Dendritic cell treated with granulocyte-macrophage colony-stimulating factor and Interleukin-4, amounts not matched to agents 40 ng/mL and 50 ng/mL, for 4 days (primary cell): ENCODE measurements around the gene STMN3.
"Not testable (repeated sequence)": the region's sequence is repeated elsewhere in the genome, so short reads cannot be mapped to it uniquely, and the experiment has no call there.

ENCODE experiments used
- H3K27ac Mint-ChIP-seq: one replicate; pipeline ENCODE4 v1.8.0; 2022; ENCODE audit warnings: mild to moderate bottlenecking, mixed read lengths
- H3K27me3 Mint-ChIP-seq: one replicate; pipeline ENCODE4 v1.8.0; 2022; ENCODE audit warnings: mild to moderate bottlenecking, mixed read lengths
- H3K36me3 Mint-ChIP-seq: one replicate; pipeline ENCODE4 v1.8.0; 2022; ENCODE audit warnings: low read depth, mixed read lengths
- H3K4me1 Mint-ChIP-seq: one replicate; pipeline ENCODE4 v1.8.0; 2022; ENCODE audit warnings: low read depth, mixed read lengths
- H3K4me3 Mint-ChIP-seq: one replicate; pipeline ENCODE4 v1.8.0; 2022; ENCODE audit warnings: mild to moderate bottlenecking, moderate library complexity, mixed read lengths
- H3K9me3 Mint-ChIP-seq: one replicate; pipeline ENCODE4 v1.8.0; 2022; ENCODE audit warnings: mixed read lengths
- intact Hi-C: fragments of 100-400 bp; cut with micrococcal nuclease; formaldehyde crosslinking; loops from one replicate; pipeline ENCODE4 v1.15.0; 2022

Gene STMN3

DNA sequence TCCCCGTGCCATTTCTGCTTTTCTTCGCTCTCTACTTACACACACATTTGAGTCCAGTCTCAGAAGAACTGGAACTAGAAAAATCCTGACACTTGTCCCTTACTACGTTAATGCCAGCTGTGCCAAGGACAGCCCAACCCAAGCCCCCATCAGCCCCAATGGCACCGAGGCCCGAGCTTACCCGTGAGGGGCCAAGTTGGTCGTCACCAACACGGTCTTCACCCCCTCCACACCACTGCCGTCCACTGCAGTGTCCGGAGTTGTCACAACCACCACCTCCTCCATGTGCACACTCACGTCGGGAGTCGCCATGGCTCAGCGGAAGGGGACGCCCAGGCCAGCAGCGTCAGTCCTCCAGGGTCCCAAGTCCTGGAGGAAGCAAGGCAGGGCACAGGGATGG is 34.1 kb downstream of the STMN3 start:
- intact Hi-C loops: no loop called here
- Mint-ChIP-seq H3K36me3 (peaks cover 70% of the 10 kb centered on the region), H3K4me1 (peaks cover 11% of the 10 kb centered on the region), H3K27me3 (no peaks in the 10 kb centered on the region), H3K27ac (no peak overlapping the region), H3K9me3 (peaks cover 8% of the 10 kb centered on the region), H3K4me3 (no peak overlapping the region)

DNA sequence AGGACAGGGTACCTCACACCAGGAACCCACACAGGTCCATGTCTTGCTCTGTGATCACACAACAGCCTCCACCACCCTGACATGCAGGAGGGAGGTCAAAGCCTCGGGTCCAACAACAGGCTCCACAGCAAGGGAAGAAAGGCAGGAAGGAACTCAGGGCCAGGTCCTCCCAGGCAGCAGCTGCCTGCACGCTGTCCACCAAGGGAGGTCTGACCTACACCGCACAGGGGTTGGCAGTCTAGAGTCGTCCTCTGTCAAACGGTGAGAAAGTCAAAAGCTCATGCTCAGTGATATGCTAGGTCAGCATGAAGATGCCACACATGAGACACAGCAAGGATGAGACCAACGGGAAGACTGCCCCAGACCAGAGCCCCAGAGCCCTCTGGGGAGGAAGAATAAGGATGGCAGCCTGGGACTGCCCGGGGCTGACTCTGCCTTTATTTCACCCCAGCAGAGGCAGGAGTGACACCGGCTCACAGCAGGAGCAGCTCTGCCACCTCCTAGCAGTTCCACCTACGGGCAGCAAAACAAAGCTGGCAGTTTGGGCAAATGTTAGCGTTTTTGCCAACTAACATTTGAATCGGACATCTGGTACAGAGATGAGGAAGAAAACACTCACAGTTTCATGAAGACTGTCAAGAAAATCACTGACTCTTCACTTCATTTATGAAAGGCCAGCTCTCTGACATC is 34.8 kb downstream of the STMN3 start:
- Mint-ChIP-seq H3K4me3 (no peak overlapping the region), H3K4me1 (peaks cover 16% of the 10 kb centered on the region), H3K9me3 (peaks cover 8% of the 10 kb centered on the region), H3K27me3 (no peaks in the 10 kb centered on the region), H3K27ac (no peak overlapping the region), H3K36me3 (peaks cover 77% of the 10 kb centered on the region)
- intact Hi-C loops: no loop called here

DNA sequence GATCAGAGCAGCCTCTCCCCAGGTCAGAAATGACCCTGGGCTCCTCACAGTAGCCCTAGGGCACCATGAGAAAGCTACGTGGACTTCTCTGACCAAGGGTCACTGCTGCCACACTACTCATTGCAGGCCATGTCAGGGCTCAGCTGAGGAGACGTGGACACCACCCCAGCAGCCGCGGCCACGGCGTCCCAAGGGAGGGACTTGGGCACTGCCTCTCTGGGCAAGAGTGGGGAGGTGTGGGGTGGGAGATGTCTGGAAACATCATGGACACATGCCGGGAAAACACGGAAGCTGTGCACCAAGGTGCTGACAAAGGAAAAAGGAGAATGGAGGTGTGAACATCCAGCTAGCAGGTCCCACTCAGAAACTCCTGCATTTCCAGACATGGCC is 35.4 kb downstream of the STMN3 start:
- no peak overlapping the region for H3K27ac Mint-ChIP-seq
- H3K4me3 Mint-ChIP-seq: no peak overlapping the region
- peaks cover 74% of the 10 kb centered on the region for H3K36me3 Mint-ChIP-seq
- peaks cover 21% of the 10 kb centered on the region for H3K4me1 Mint-ChIP-seq
- H3K27me3 Mint-ChIP-seq: no peaks in the 10 kb centered on the region
- H3K9me3 Mint-ChIP-seq: peaks cover 8% of the 10 kb centered on the region
- intact Hi-C loops: no loop called here

DNA sequence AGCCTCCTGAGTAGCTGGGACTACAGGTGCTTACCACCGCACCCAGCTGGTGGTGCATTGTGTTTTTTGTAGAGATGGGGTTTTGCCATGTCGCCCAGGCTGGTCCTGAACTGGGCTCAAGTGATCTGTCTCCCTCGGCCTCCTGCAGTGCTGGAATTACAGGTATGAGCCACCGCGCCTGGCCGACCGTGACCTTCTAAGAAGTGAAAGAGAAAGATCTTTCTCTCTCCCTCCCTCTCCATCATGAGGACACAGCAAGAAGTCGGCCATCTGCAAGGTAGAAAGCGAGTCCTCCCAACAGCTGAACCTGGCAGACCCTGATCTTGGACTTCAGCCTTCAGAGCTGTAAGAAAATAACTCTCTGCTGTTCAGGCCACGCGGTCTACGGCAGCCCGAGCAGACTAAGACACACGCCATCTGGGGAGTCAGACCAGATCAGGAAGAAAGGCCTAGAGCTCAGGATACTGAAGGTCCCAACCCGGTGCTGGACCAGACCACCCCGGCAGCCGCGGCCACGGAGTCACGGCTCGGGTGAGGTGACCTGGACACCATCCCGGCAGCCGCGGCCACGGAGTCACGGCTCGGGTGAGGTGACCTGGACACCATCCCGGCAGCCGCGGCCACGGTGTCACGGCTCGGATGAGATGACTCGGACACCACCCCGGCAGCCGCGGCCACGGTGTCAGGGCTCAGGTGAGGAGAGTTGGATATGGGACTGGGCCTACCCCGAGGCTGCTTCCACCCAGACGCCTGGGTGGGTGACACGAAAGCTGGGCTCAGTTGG is 35.9 kb downstream of the STMN3 start:
- no peak overlapping the region for H3K4me3 Mint-ChIP-seq
- H3K36me3 Mint-ChIP-seq: peaks cover 71% of the 10 kb centered on the region
- peaks cover 22% of the 10 kb centered on the region for H3K4me1 Mint-ChIP-seq
- no peak overlapping the region for H3K27ac Mint-ChIP-seq
- H3K27me3 Mint-ChIP-seq: no peaks in the 10 kb centered on the region
- H3K9me3 Mint-ChIP-seq: peaks cover 8% of the 10 kb centered on the region
- intact Hi-C loops: no loop called here

DNA sequence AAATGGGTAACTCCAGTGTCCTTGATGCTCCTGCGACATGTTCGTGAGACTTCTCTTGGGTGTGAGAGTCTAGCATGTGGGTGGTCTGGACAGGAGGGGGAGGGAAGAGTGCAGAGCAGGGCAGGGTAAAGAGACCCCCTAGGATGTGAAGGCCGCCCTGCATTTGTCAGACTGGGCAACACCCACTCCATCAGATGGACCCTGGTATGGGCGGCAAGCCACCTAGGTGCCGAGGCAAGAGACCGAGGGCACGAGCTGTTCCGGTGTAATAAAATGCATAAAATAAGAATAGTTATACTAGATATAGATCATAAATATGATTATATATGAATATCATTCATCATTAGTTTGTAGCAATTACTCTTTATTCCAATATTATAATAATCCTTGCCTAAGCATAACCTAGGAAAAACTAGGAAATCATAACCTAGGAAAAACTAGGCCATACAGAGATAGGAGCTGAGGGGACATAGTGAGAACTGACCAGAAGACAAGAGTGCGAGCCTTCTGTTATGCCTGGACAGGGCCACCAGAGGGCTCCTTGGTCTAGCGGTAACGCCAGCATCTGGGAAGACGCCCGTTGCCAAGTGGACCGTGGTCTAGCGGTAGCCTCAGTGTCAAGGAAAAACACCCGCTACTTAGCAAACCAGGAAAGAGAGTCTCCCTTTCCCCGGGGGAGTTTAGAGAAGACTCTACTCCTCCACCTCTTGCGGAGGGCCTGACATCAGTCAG is 39.2 kb downstream of the STMN3 start:
- H3K9me3 Mint-ChIP-seq, H3K27ac Mint-ChIP-seq, H3K4me3 Mint-ChIP-seq, H3K27me3 Mint-ChIP-seq: not testable (repeated sequence)
- intact Hi-C loops: loop anchor here (5.0 kb wide), 1 partner anchor 47 kb away; no protein-coding TSS in a partner anchor
- Mint-ChIP-seq H3K36me3 (peaks cover 75% of the 10 kb centered on the region), H3K4me1 (peaks cover 44% of the 10 kb centered on the region)

DNA sequence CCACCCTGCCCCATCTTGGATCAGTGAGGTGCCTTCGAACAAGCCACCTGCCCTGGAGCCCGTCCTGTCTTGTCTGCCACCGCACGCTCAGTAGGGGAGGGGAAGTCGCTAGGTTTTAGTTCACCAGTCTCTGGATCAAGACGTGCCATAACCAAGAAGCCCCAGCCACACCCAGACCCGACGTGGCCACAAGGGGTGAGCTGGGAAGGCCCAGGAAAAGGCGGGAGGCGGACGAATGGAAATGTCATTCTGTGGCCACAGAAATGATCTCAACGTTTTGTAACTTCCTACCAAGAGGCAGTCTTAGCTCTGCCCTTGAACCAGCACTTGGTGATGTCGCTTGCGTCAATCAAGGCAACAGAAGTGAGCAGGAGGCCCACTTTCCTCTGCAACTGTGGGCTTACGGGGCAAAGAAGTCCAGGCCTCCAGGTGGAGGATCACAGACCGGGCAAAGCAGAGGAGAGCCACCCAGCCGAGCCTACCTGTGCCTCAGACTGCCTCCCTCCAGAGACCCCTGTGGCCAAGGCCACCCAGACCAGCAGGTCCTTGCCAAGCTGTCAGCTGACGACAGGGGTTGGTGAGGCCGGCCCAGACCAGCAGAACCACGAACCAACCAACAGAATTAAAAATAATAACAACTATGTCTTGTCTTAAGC is 40.8 kb downstream of the STMN3 start:
- Mint-ChIP-seq H3K36me3 (peaks cover 59% of the 10 kb centered on the region), H3K4me3 (peak overlapping the region; percentile 60), H3K4me1 (peaks cover 44% of the 10 kb centered on the region), H3K27me3 (no peaks in the 10 kb centered on the region), H3K9me3 (peaks cover 8% of the 10 kb centered on the region), H3K27ac (peak overlapping the region; percentile 87)
- intact Hi-C loops: loop anchor here (5.0 kb wide), 1 partner anchor 45 kb away; no protein-coding TSS in a partner anchor

DNA sequence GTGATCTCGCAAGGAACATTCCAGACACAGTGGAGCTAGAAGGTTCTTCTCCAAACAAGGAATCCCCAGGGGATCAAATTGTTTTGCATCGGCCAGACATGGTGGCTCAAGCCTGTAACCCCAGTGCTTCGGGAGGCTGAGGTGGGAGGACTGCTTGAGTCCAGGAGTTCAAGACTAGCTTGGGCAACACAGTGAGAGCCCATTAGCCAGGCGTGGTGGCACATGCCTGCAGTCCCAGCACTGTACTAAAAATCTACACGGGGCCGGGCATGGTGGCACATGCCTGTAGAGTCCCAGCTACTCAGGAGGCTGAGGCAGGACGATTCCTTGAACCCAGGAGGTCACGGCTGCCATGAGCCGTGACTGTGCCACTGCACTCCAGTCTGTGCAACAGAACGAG is 41.6 kb downstream of the STMN3 start:
- H3K27me3 Mint-ChIP-seq: no peaks in the 10 kb centered on the region
- H3K4me1 Mint-ChIP-seq: peaks cover 49% of the 10 kb centered on the region
- intact Hi-C loops: loop anchor here (5.0 kb wide), 1 partner anchor 44 kb away; no protein-coding TSS in a partner anchor
- H3K4me3 Mint-ChIP-seq: no peak overlapping the region
- H3K27ac Mint-ChIP-seq: peak overlapping the region; percentile 87
- peaks cover 51% of the 10 kb centered on the region for H3K36me3 Mint-ChIP-seq
- H3K9me3 Mint-ChIP-seq: peaks cover 8% of the 10 kb centered on the region

DNA sequence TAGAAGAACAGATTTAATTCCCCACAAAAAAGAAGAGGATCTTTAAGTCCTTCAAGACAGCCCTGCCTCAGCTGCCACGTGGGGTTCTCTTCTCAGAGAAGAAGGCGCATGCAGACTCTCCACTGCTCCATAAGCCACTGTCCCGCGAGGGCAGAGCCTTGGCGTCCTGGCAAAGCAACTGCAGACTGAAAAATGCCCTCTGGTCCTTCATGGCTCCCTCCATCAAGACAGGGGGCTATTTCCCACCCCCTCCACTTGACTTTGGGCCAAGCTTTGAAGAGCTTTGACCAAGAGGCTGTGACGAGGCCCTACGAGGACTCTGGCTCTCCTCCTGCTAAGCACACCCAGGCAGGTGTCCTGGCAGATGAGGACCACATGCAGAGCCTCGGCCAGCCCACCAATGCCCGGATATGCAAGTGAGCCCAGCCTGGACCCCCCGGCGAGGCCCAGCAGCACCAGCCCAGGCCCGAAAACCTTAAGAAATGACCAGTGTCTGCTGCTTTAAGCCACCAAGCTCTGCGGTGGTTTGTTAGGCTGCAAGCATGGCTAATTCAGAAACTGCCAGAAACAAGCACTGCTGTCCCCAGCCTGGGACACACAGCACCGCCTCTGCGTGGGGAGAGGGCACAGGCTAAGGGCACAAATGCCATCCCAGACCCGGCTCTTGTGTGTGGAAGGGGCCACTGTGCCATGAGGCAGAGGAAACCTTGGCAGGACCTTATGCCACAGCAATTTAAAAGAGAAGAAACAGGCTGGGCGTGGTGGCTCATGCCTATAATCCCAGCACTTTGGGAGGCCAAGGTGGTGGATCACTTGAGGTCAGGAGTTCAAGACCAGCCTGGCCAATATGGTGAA is 42.4 kb downstream of the STMN3 start:
- Mint-ChIP-seq H3K36me3 (peaks cover 43% of the 10 kb centered on the region), H3K9me3 (peaks cover 8% of the 10 kb centered on the region), H3K27ac (peak overlapping the region; percentile 87), H3K4me3 (no peak overlapping the region), H3K4me1 (peaks cover 52% of the 10 kb centered on the region), H3K27me3 (no peaks in the 10 kb centered on the region)
- intact Hi-C loops: loop anchor here (5.0 kb wide), 1 partner anchor 44 kb away; no protein-coding TSS in a partner anchor

DNA sequence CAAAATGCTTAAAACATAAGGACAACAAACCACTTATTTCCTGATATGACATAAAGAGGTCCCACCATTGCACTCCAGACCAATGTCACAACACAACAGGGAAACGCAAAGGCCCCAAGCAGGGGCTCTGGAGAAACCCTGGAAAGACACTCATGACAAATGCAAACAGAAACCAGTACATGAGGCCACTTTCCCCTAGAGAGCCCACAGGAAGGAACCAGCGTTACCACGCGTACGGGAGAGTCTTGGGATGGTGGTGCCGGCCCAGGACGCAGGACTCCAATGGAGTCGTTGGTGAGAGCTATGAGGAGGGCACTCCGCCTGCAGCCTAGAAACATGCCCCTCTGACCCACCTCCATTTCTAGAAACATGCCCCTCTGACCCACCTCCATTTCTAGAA is 46.5 kb downstream of the STMN3 start:
- Mint-ChIP-seq H3K36me3 (peaks cover 48% of the 10 kb centered on the region), H3K4me1 (peaks cover 38% of the 10 kb centered on the region), H3K9me3 (no peaks in the 10 kb centered on the region), H3K4me3 (peak overlapping the region; percentile 13), H3K27ac (peak overlapping the region; percentile 74), H3K27me3 (no peaks in the 10 kb centered on the region)
- intact Hi-C loops: no loop called here

DNA sequence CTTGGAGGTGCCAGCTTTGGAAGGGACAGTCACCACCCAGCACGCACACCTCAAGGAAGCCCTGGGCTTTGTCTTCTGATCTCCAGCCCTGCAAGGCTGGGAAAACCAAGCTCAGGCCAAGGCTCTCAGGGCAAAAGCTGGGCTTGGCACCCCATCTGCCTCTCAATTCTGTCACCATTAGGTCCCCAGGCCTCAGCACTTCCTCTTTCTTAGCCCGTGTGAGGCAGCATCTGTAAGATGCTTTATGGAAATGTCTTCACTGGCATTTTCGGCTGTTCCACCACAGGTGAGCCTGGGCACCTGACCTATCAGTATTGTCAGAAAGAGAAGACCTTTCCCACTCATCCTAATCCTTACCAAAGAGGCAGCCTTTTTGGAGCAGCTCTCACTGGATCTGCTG is 50.9 kb downstream of the STMN3 start:
- intact Hi-C loops: no loop called here
- peaks cover 78% of the 10 kb centered on the region for H3K36me3 Mint-ChIP-seq
- no peak overlapping the region for H3K27ac Mint-ChIP-seq
- H3K4me3 Mint-ChIP-seq: no peak overlapping the region
- H3K9me3 Mint-ChIP-seq: no peaks in the 10 kb centered on the region
- peaks cover 18% of the 10 kb centered on the region for H3K4me1 Mint-ChIP-seq
- H3K27me3 Mint-ChIP-seq: no peaks in the 10 kb centered on the region

DNA sequence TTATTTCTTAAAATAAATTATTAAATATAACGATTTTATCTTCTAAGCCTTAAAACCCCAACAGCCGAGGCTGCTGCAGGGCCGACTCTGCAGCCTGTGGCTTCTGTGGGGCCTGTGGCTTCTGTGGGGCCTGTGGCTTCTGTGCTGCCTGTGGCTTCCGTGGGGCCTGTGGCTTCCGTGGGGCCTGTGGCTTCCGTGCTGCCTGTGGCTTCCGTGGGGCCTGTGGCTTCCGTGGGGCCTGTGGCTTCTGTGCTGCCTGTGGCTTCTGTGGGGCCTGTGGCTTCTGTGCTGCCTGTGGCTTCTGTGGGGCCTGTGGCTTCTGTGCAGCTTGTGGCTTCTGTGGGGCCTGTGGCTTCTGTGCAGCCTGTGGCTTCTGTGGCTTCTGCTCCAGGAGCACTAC is 51.5 kb downstream of the STMN3 start:
- H3K27me3 Mint-ChIP-seq, H3K4me3 Mint-ChIP-seq, H3K27ac Mint-ChIP-seq, H3K9me3 Mint-ChIP-seq, intact Hi-C loops: not testable (repeated sequence)
- Mint-ChIP-seq H3K4me1 (peaks cover 12% of the 10 kb centered on the region), H3K36me3 (peaks cover 84% of the 10 kb centered on the region)

DNA sequence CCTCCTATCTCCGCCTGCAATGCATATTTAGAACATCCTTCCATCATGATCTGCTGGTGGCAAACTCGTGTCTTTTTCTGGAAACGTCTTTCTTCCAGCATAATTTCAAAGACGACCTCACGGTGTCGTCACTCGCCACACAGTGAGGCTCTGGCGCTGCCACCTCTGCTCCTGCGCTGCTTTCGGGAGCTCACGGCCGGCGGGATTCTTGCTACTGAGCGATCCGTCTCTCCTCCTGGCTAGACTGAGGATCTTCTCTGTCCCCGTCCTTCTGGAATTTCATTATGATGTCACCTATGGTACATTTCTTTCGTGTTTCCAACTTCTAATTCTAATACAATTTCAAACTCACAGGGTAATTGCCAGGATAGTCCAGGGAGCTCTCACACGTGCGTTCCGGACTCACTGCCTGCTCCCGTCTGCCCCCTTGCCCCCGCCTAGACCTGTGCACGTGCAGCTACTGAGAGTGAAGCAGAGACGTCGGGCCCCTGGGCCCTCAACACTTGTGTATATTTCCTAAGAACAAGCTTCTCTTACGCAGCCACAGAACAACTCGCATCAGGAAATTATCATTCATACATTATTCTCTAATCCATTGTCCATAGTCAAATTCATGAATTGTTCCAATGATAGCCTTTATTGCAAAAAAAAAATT is 53.7 kb downstream of the STMN3 start:
- Mint-ChIP-seq H3K9me3 (no peaks in the 10 kb centered on the region), H3K27me3 (no peaks in the 10 kb centered on the region), H3K27ac (no peak overlapping the region), H3K4me3 (no peak overlapping the region), H3K36me3 (peaks cover 100% of the 10 kb centered on the region), H3K4me1 (peaks cover 9% of the 10 kb centered on the region)
- intact Hi-C loops: no loop called here
